Lung (tissue), 12 donors: ENCODE measurements around the gene HDAC10. TPM values are rescaled to one million over a fixed set of nuclear protein-coding genes. Genes with fewer than 3 reads are reported as not detected.
A peak's percentile ranks its signal among the peaks of the same experiment; 100 is the strongest.

ENCODE experiments used
- ATAC-seq: fragments of 200-7000 bp; cut with Tn5 transposase; one replicate; pipeline ENCODE4 v1.9.1; 2020; ENCODE audit warnings: moderate number of reproducible peaks; ENCODE audit not compliant: insufficient read depth, low FRiP score
- DNase-seq, 3 donors: peaks; one replicate each; pipeline ENCODE4 v3.0.0-alpha.2; 2013 to 2017
- H3K27ac ChIP-seq, 2 donors: one replicate each; pipeline ENCODE4 v1.5.1; 2013; ENCODE audit warnings: mild to moderate bottlenecking in 2 of 2, moderate library complexity in 2 of 2, control low read depth in 1 of 2, inconsistent platforms in 1 of 2, low read depth in 1 of 2, low read length in 1 of 2
- H3K27me3 ChIP-seq, 3 donors: one replicate each; pipeline ENCODE4 v1.5.1; 2013; ENCODE audit warnings: low read length in 2 of 3; ENCODE audit not compliant: control insufficient read depth in 3 of 3, insufficient read depth in 3 of 3
- H3K36me3 ChIP-seq, 4 donors: one replicate each; pipeline ENCODE4 v1.5.1; 2013; ENCODE audit warnings: low read length in 4 of 4, mild to moderate bottlenecking in 1 of 4, moderate library complexity in 1 of 4; ENCODE audit not compliant: control insufficient read depth in 4 of 4, insufficient read depth in 4 of 4
- H3K4me1 ChIP-seq, 5 donors: one replicate each; pipeline ENCODE4 v1.5.1; 2013; ENCODE audit warnings: low read length in 5 of 5, mild to moderate bottlenecking in 2 of 5, moderate library complexity in 1 of 5; ENCODE audit not compliant: control insufficient read depth in 5 of 5, insufficient read depth in 5 of 5
- H3K4me3 ChIP-seq: one replicate; pipeline ENCODE4 v1.5.1; 2013; ENCODE audit warnings: mild to moderate bottlenecking, control low read depth, moderate library complexity
- H3K9ac ChIP-seq, 2 donors: one replicate each; pipeline ENCODE4 v1.5.1; 2013; ENCODE audit warnings: low read length in 2 of 2, control low read depth in 1 of 2; ENCODE audit not compliant: insufficient read depth in 1 of 2
- H3K9me3 ChIP-seq, 4 donors: one replicate each; pipeline ENCODE4 v1.5.1; 2013; ENCODE audit warnings: low read length in 3 of 4, mild to moderate bottlenecking in 1 of 4, moderate library complexity in 1 of 4; ENCODE audit not compliant: control insufficient read depth in 4 of 4, insufficient read depth in 3 of 4
- WGBS, 2 donors: extraction: QIAGEN DNeasy Blood & Tissue Kit; methylation state at CpG; one replicate each; pipeline ENCODE4 v1.1.7; 2013; 5-methylcytosine and 5-hydroxymethylcytosine counted together
- polyA plus RNA-seq, 2 donors: library from polyadenylated mRNA; stranded (reverse); fragments of 200-250 nt; gene quantifications; one replicate each; pipeline ENCODE4 v1.2.1, GENCODE V29; 2013
- total RNA-seq, 2 donors: library from RNA; depleted of rRNA in 1 of 2; stranded (reverse); fragments of >200 nt in 1 of 2; gene quantifications; one replicate each; pipeline ENCODE4 v1.2.1, GENCODE V29; 2014 to 2021
- TF ChIP-seq, protein P1 (sequence below): IDR thresholded peaks from 2 replicates; pipeline ENCODE4 v1.5.1; 2012; ENCODE audit warnings: mild to moderate bottlenecking; ENCODE audit errors: control extremely low read depth, extremely low read depth
- donor health status: control.
- donor health status: control.
- donor health status: Bipolar disorder and iron deficiency.
- donor health status: healthy.
- donor health status: DM: yes; HTN: yes; CAD: no.

Gene HDAC10
- total and polyA plus RNA-seq, 4 donors, result 32.2 to 53.7 (median 36.3) TPM

DNA sequence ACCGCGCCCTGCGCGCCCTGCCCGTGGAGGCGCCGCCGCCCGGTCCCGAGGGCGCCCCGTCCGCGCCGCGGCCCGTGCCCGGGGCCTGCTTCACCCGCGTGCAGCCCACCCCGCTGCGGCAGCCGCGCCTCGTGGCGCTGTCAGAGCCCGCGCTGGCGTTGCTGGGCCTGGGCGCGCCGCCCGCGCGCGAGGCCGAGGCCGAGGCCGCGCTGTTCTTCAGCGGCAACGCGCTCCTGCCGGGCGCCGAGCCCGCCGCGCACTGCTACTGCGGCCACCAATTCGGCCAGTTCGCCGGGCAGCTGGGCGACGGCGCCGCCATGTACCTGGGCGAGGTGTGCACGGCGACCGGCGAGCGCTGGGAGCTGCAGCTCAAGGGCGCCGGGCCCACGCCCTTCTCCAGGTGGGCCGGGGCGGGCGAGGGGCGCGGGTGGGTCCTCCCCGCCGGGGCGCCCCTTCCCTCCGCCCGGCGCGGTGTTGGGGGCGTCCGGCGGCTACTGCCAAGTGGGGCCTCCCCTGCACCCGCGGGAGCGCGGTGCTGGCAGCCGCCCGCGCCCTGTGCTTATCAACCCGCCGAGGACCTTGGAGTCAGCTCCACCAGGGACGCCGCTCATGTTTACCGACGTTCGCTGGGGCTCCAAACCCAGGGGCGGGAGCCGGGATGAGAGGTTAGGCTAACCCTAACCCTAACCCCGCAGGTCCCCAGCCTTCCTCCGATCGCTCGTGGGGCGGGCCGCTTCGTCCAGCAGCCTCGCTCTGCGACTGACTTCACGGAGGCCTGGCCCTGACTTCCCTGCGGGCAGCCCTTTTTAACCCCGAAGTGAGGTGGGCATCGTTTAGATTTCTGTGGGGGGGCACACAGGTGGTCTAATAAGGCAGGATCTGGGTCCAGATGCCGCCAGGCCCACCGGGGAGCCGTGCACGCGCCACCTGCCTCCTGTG is 49.6 kb downstream of the HDAC10 start:
- ATAC-seq, result peak; percentile 23
- Histone ChIP-seq H3K9me3 (no peaks in the 10 kb centered on the region), H3K4me3 (peak overlapping the region; percentile 91), H3K9ac (peak overlapping the region in 1 of 2 donors; percentile 42), H3K27ac (peak overlapping the region; percentile 86 to 88), H3K36me3 (peaks cover 4 to 31% (median 13%) of the 10 kb centered on the region in 4 donors), H3K4me1 (peaks cover 0 to 17% (median 0%) of the 10 kb centered on the region in 5 donors), H3K27me3 (no peaks in the 10 kb centered on the region)
- TF ChIP-seq, protein P1, sequence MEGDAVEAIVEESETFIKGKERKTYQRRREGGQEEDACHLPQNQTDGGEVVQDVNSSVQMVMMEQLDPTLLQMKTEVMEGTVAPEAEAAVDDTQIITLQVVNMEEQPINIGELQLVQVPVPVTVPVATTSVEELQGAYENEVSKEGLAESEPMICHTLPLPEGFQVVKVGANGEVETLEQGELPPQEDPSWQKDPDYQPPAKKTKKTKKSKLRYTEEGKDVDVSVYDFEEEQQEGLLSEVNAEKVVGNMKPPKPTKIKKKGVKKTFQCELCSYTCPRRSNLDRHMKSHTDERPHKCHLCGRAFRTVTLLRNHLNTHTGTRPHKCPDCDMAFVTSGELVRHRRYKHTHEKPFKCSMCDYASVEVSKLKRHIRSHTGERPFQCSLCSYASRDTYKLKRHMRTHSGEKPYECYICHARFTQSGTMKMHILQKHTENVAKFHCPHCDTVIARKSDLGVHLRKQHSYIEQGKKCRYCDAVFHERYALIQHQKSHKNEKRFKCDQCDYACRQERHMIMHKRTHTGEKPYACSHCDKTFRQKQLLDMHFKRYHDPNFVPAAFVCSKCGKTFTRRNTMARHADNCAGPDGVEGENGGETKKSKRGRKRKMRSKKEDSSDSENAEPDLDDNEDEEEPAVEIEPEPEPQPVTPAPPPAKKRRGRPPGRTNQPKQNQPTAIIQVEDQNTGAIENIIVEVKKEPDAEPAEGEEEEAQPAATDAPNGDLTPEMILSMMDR, result no peak
- peak in 1 of 3 donors; percentile 42 for DNase-seq
- 2 to 3% methylated on average over 83 to 115 of the region's 115 CpGs for WGBS, 2 donors

DNA sequence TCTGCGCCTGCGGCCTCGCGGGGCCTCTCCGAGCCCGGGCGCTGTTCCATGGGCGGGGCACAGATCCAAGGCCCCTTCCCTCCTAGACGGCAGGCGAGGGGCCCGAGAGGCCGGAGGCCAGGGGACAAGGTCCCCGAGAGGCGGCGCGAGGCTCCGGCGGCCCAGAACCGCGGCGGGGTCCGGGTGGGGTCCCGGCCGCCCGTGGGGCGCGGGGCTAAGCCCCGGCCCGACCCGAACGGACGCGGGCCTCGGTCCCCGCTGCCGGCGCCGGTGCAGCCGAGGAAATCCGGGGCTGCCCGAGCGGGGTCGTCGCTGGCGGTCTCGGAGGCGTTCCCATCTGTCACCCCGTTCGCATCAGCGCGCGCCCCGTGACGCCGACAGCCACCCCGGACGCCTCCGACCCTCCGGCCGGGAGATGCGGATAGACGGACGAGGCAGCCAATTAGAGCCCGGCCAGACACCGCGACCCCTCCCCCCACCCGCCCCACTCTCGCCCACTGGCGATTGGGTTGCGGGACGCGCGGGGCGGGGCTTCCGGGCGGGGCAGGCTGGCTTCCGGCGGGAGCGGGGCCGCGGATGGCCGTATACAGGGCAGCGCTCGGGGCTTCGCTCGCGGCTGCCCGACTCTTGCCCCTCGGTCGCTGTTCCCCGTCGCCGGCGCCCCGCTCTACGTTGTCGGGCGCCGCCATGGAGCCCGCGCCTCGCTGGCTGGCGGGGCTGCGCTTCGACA is 50.4 kb downstream of the HDAC10 start, which contains the start of gene SELENOO:
Gene SELENOO (plus strand): TSS at position 551 of the 730 bp plus-strand sequence. CDS start 26 bp downstream, at position 577.
- H3K9ac ChIP-seq, result peak within 1 kb of the TSS in 1 of 2 donors; percentile 42
- no peaks in the 10 kb centered on the region for H3K9me3 ChIP-seq
- H3K36me3 ChIP-seq, result peaks cover 4 to 32% (median 13%) of the 10 kb centered on the region in 4 donors
- WGBS, 2 donors, result 0% methylated on average over 31 to 105 of the region's 105 CpGs
- H3K4me3 ChIP-seq, result peak within 1 kb of the TSS; percentile 91
- peak; percentile 97 for ATAC-seq
- DNase-seq, result peak; percentile 93 to 96 (median 95)
- peak within 1 kb of the TSS; percentile 86 to 88 for H3K27ac ChIP-seq
- TF ChIP-seq, protein P1, result no peak
- peaks cover 0 to 17% (median 0%) of the 10 kb centered on the region in 5 donors for H3K4me1 ChIP-seq
- no peaks in the 10 kb centered on the region for H3K27me3 ChIP-seq

DNA sequence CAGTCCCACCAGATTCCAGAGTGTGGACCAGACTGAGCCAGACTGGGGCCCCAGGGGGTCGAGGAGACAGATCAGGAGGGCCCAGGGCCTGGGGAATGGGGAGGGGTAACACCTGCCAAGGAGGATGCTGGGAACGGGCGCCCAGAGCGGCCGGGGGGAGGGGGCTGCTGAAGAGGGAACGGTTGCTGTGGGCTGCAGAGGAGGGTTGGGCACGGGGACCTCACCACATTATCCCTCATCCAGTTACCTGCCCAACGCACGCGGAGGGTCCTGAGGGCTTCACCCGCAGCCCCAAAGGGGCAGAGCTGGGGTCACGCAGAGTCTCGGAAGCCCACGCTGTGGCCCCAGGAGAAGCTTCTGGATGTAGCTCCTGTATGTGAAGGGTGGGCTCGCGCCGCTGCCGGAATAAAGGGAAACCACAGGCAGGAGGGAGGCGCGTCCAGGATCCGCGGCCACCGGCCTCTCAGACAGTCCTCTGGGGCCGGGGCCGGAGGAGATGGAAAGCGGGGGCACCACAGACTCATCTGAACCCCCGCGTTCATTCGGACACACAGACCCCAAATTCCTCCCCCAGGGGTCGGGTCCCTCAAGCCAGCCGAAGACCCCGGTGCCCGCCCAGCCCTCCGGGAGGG is 51.1 kb downstream of the HDAC10 start:
- peaks cover 0 to 17% (median 0%) of the 10 kb centered on the region in 5 donors for H3K4me1 ChIP-seq
- TF ChIP-seq, protein P1, result no peak
- H3K9me3 ChIP-seq, result no peaks in the 10 kb centered on the region
- H3K4me3 ChIP-seq, result peak overlapping the region; percentile 71
- H3K36me3 ChIP-seq, result peaks cover 4 to 35% (median 13%) of the 10 kb centered on the region in 4 donors
- no peak overlapping the region for H3K9ac ChIP-seq
- DNase-seq (peak in 1 of 3 donors; percentile 26), ATAC-seq (no peak)
- H3K27ac ChIP-seq, result no peak overlapping the region
- H3K27me3 ChIP-seq, result no peaks in the 10 kb centered on the region
- WGBS, 2 donors, result 6 to 9% methylated on average over 33 to 34 of the region's 34 CpGs
